Stomach smooth muscle (tissue), 2 donors: ENCODE measurements around the gene TSC22D1.
A peak's percentile ranks its signal among the peaks of the same experiment; 100 is the strongest.
"Not testable (repeated sequence)": the region's sequence is repeated elsewhere in the genome, so short reads cannot be mapped to it uniquely, and the experiment has no call there.

Source experiments
- H3K27ac ChIP-seq: one replicate; pipeline ENCODE4 v1.7.0; 2013; ENCODE audit warnings: mild to moderate bottlenecking, low read length, inconsistent platforms
- H3K27me3 ChIP-seq, 2 donors: one replicate each; pipeline ENCODE4 v1.7.0; 2013; ENCODE audit warnings: low read length in 2 of 2; ENCODE audit not compliant: insufficient read depth in 2 of 2, control insufficient read depth in 1 of 2
- H3K36me3 ChIP-seq, 2 donors: one replicate each; pipeline ENCODE4 v1.7.0; 2013; ENCODE audit warnings: low read length in 2 of 2; ENCODE audit not compliant: control insufficient read depth in 2 of 2, insufficient read depth in 2 of 2
- H3K4me1 ChIP-seq: one replicate; pipeline ENCODE4 v1.7.0; 2013; ENCODE audit warnings: low read length; ENCODE audit not compliant: control insufficient read depth, insufficient read depth
- H3K4me3 ChIP-seq, 2 donors: one replicate each; pipeline ENCODE4 v1.7.0; 2013; ENCODE audit warnings: low read length in 2 of 2
- H3K9ac ChIP-seq, 2 donors: one replicate each; pipeline ENCODE4 v1.7.0; 2013; ENCODE audit warnings: low read length in 2 of 2, mild to moderate bottlenecking in 1 of 2
- H3K9me3 ChIP-seq, 2 donors: one replicate each; pipeline ENCODE4 v1.7.0; 2013; ENCODE audit warnings: low read length in 2 of 2; ENCODE audit not compliant: control insufficient read depth in 2 of 2
- donor health status: healthy.
- donor health status: Pancreatic carcinoma.

TSC22D1 gene

GRCh38 chr13:44593861-44594592 is 17.9 kb upstream of the TSC22D1 start:
- not testable (repeated sequence) for H3K27ac ChIP-seq, H3K9me3 ChIP-seq, H3K4me3 ChIP-seq, H3K27me3 ChIP-seq, H3K36me3 ChIP-seq, H3K9ac ChIP-seq, H3K4me1 ChIP-seq

- H3K9ac ChIP-seq: no peak overlapping the region
- peaks cover 0 to 4% of the 10 kb centered on the region in 2 donors for H3K9me3 ChIP-seq
- H3K4me3 ChIP-seq: no peak overlapping the region
- no peak overlapping the region for H3K27ac ChIP-seq
- H3K4me1 ChIP-seq: no peaks in the 10 kb centered on the region
- H3K36me3 ChIP-seq: no peaks in the 10 kb centered on the region
- peaks cover 0 to 3% of the 10 kb centered on the region in 2 donors for H3K27me3 ChIP-seq
These were observed 16.2 kb upstream of the TSC22D1 start for GRCh38 chr13:44592216-44592847.

- no peaks in the 10 kb centered on the region for H3K4me1 ChIP-seq
These were observed 15.2 kb upstream of the TSC22D1 start for GRCh38 chr13:44591316-44591715.

GRCh38 chr13:44583137-44583536 is 7.0 kb upstream of the TSC22D1 start:
- H3K4me1 ChIP-seq: peaks cover 3% of the 10 kb centered on the region
- H3K4me3 ChIP-seq: no peak overlapping the region
- H3K36me3 ChIP-seq: no peaks in the 10 kb centered on the region
- no peak overlapping the region for H3K27ac ChIP-seq
- no peak overlapping the region for H3K9ac ChIP-seq
- no peaks in the 10 kb centered on the region for H3K9me3 ChIP-seq
- no peaks in the 10 kb centered on the region for H3K27me3 ChIP-seq

More at GRCh38 chr13:44591316-44591715, 15.2 kb upstream of the TSC22D1 start:
- Histone ChIP-seq H3K27ac (no peak overlapping the region), H3K27me3 (peaks cover 0 to 3% of the 10 kb centered on the region in 2 donors), H3K9ac (no peak overlapping the region), H3K9me3 (no peaks in the 10 kb centered on the region), H3K36me3 (no peaks in the 10 kb centered on the region), H3K4me3 (no peak overlapping the region)

- H3K36me3 ChIP-seq: peaks cover 0 to 3% of the 10 kb centered on the region in 2 donors
- H3K4me1 ChIP-seq: peaks cover 30% of the 10 kb centered on the region
- H3K9ac ChIP-seq: peak overlapping the region; percentile 71 to 80
- peak overlapping the region; percentile 92 for H3K27ac ChIP-seq
- no peaks in the 10 kb centered on the region for H3K27me3 ChIP-seq
- H3K9me3 ChIP-seq: no peaks in the 10 kb centered on the region
- peak overlapping the region; percentile 64 to 88 for H3K4me3 ChIP-seq
These were observed 1.9 kb upstream of the TSC22D1 start for GRCh38 chr13:44578067-44578400.

- Histone ChIP-seq H3K4me1 (peaks cover 32% of the 10 kb centered on the region), H3K9me3 (no peaks in the 10 kb centered on the region), H3K27ac (peak overlapping the region; percentile 92), H3K27me3 (no peaks in the 10 kb centered on the region), H3K4me3 (peak overlapping the region; percentile 64 to 88), H3K36me3 (peaks cover 0 to 3% of the 10 kb centered on the region in 2 donors), H3K9ac (peak overlapping the region; percentile 71 to 80)
These were observed 1.3 kb upstream of the TSC22D1 start for GRCh38 chr13:44577236-44578066.

- H3K4me1 ChIP-seq: peaks cover 32% of the 10 kb centered on the region
These were observed 463 bp upstream of the TSC22D1 start for GRCh38 chr13:44576351-44577235.

GRCh38 chr13:44575035-44575434 is 1.1 kb downstream of the TSC22D1 start:
- Histone ChIP-seq H3K4me3 (peak overlapping the region; percentile 85 to 88), H3K4me1 (peaks cover 32% of the 10 kb centered on the region), H3K36me3 (peaks cover 0 to 3% of the 10 kb centered on the region in 2 donors), H3K9me3 (no peaks in the 10 kb centered on the region), H3K9ac (peak overlapping the region; percentile 0 to 13), H3K27me3 (no peaks in the 10 kb centered on the region), H3K27ac (peak overlapping the region; percentile 92)

More at GRCh38 chr13:44576351-44577235, 463 bp upstream of the TSC22D1 start:
- no peaks in the 10 kb centered on the region for H3K27me3 ChIP-seq
- peak overlapping the region; percentile 71 to 74 for H3K9ac ChIP-seq
- H3K9me3 ChIP-seq: no peaks in the 10 kb centered on the region
- peak overlapping the region; percentile 92 for H3K27ac ChIP-seq
- H3K4me3 ChIP-seq: peak overlapping the region; percentile 85 to 88
- H3K36me3 ChIP-seq: peaks cover 0 to 3% of the 10 kb centered on the region in 2 donors

GRCh38 chr13:44574466-44574855 is 1.7 kb downstream of the TSC22D1 start:
- no peaks in the 10 kb centered on the region for H3K9me3 ChIP-seq
- peaks cover 32% of the 10 kb centered on the region for H3K4me1 ChIP-seq
- H3K36me3 ChIP-seq: peaks cover 0 to 3% of the 10 kb centered on the region in 2 donors
- no peak overlapping the region for H3K27ac ChIP-seq
- peak overlapping the region; percentile 85 to 88 for H3K4me3 ChIP-seq
- no peaks in the 10 kb centered on the region for H3K27me3 ChIP-seq
- H3K9ac ChIP-seq: peak overlapping the region in 1 of 2 donors; percentile 13
